ENCODE results near the gene PLCG1. TPM values are rescaled to one million over a fixed set of nuclear protein-coding genes. Genes with fewer than 3 reads are reported as not detected.

Gene PLCG1
- total RNA-seq, 1 donor from 2014 or later: 205 TPM

DNA sequence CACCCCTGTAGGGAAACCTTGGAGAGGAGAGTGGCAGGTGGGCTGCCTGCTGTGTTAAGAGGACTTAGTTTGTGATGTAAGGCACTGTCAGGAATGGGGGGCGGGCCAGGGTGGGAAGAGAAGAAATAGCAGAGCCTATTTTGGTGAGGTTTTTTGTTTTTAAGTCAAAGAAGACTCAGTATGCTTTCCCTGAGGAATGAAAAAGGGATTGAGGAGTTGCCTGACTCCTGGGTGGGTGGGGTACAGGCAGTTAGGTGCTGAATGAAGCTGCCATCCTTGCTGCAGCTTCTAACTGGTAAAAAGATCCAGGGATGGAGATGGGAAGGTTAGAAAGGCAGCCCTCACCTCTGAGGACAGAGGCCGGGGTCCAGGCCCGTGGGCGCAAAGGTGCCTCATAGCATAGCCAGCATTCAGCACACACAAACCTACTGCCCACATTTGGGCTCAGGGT is 37.9 kb downstream of the PLCG1 start:
- intact Hi-C loops (cut with micrococcal nuclease): no loop called here
- H3K4me3 Mint-ChIP-seq: no peak overlapping the region
- DNase-seq (ENCODE audit: low spot score): no peak
- H3K4me1 Mint-ChIP-seq (ENCODE audit: low read depth): peaks cover 7% of the 10 kb centered on the region
- H3K27ac Mint-ChIP-seq: no peak overlapping the region
- H3K27me3 Mint-ChIP-seq (ENCODE audit: insufficient read depth): no peaks in the 10 kb centered on the region
- peaks cover 50% of the 10 kb centered on the region for H3K36me3 Mint-ChIP-seq (ENCODE audit: low read depth)
- H3K9me3 Mint-ChIP-seq: no peaks in the 10 kb centered on the region

- Mint-ChIP-seq H3K36me3 (ENCODE audit: low read depth) (peaks cover 44% of the 10 kb centered on the region), H3K27me3 (ENCODE audit: insufficient read depth) (no peaks in the 10 kb centered on the region), H3K9me3 (no peaks in the 10 kb centered on the region), H3K4me1 (ENCODE audit: low read depth) (peaks cover 7% of the 10 kb centered on the region), H3K27ac (no peak overlapping the region), H3K4me3 (no peak overlapping the region)
- intact Hi-C loops (cut with micrococcal nuclease): no loop called here
- no peak for DNase-seq (ENCODE audit: low spot score)
Observed at GRCh38 chr20:41175727-41176330, 38.5 kb downstream of the PLCG1 start.

GRCh38 chr20:41176711-41177552 is 39.6 kb downstream of the PLCG1 start:
- Mint-ChIP-seq H3K27ac (no peak overlapping the region), H3K27me3 (ENCODE audit: insufficient read depth) (no peaks in the 10 kb centered on the region), H3K36me3 (ENCODE audit: low read depth) (peaks cover 37% of the 10 kb centered on the region), H3K4me3 (no peak overlapping the region), H3K4me1 (ENCODE audit: low read depth) (peaks cover 3% of the 10 kb centered on the region), H3K9me3 (no peaks in the 10 kb centered on the region)
- no peak for DNase-seq (ENCODE audit: low spot score)
- intact Hi-C loops (cut with micrococcal nuclease): no loop called here

- H3K4me1 Mint-ChIP-seq (ENCODE audit: low read depth): peaks cover 8% of the 10 kb centered on the region
- H3K27me3 Mint-ChIP-seq (ENCODE audit: insufficient read depth): no peaks in the 10 kb centered on the region
- peaks cover 35% of the 10 kb centered on the region for H3K36me3 Mint-ChIP-seq (ENCODE audit: low read depth)
- no peak overlapping the region for H3K27ac Mint-ChIP-seq
- H3K4me3 Mint-ChIP-seq: no peak overlapping the region
- intact Hi-C loops (cut with micrococcal nuclease): no loop called here
- no peak for DNase-seq (ENCODE audit: low spot score)
- no peaks in the 10 kb centered on the region for H3K9me3 Mint-ChIP-seq
Observed at GRCh38 chr20:41177636-41178035, 40.3 kb downstream of the PLCG1 start.

DNA sequence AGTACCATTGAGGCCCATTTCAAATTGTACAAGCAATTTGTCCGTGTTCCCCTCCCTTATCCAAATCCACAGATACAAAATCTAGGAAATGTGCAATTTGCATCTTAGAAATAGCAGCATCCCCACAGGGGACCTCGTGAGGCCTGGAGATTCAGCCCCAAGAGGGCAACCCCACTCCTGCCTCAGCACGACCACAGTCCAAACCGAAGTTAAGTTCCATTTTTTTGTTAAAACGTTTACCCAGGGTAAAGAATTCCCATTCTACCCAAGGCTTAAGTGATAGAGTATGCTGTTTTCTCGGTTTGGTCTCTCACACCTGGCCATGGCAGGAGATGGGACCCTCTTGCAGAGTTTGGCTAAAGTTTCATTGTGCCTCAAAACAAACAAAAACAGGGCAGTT is 41.2 kb downstream of the PLCG1 start:
- intact Hi-C loops (cut with micrococcal nuclease): no loop called here
- Mint-ChIP-seq H3K4me3 (no peak overlapping the region), H3K27ac (no peak overlapping the region), H3K4me1 (ENCODE audit: low read depth) (peaks cover 9% of the 10 kb centered on the region), H3K9me3 (no peaks in the 10 kb centered on the region), H3K36me3 (ENCODE audit: low read depth) (peaks cover 28% of the 10 kb centered on the region), H3K27me3 (ENCODE audit: insufficient read depth) (no peaks in the 10 kb centered on the region)
- DNase-seq (ENCODE audit: low spot score): no peak

GRCh38 chr20:41178904-41179432 is 41.6 kb downstream of the PLCG1 start:
- no peaks in the 10 kb centered on the region for H3K27me3 Mint-ChIP-seq (ENCODE audit: insufficient read depth)
- intact Hi-C loops (cut with micrococcal nuclease): no loop called here
- peaks cover 23% of the 10 kb centered on the region for H3K36me3 Mint-ChIP-seq (ENCODE audit: low read depth)
- no peak overlapping the region for H3K4me3 Mint-ChIP-seq
- H3K4me1 Mint-ChIP-seq (ENCODE audit: low read depth): peaks cover 9% of the 10 kb centered on the region
- no peaks in the 10 kb centered on the region for H3K9me3 Mint-ChIP-seq
- DNase-seq (ENCODE audit: low spot score): no peak
- no peak overlapping the region for H3K27ac Mint-ChIP-seq

DNA sequence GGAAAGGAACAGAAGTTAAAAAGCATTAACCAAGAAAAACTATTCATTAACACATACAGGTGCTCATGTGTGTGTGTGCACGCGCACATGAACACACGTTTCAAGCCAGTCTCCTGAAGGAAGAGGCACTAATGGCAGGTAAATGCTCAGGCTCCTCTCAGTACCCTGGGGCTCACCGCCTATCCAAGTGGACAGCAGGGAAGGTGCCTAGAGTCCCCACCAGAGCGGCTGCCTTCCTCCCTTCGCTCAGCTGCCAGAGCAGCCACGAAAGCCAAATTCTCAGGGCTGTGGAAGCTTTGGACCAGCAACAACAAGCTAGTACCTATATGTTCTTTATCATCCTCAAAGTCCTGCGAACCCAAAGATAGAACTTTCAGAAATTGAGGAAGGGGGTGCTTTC is 42.6 kb downstream of the PLCG1 start:
- no peak overlapping the region for H3K27ac Mint-ChIP-seq
- no peaks in the 10 kb centered on the region for H3K9me3 Mint-ChIP-seq
- intact Hi-C loops (cut with micrococcal nuclease): no loop called here
- DNase-seq (ENCODE audit: low spot score): no peak
- H3K27me3 Mint-ChIP-seq (ENCODE audit: insufficient read depth): no peaks in the 10 kb centered on the region
- peaks cover 14% of the 10 kb centered on the region for H3K36me3 Mint-ChIP-seq (ENCODE audit: low read depth)
- no peak overlapping the region for H3K4me3 Mint-ChIP-seq
- peaks cover 9% of the 10 kb centered on the region for H3K4me1 Mint-ChIP-seq (ENCODE audit: low read depth)

GRCh38 chr20:41180599-41181333 is 43.4 kb downstream of the PLCG1 start:
- no peak for DNase-seq (ENCODE audit: low spot score)
- Mint-ChIP-seq H3K9me3 (no peaks in the 10 kb centered on the region), H3K4me3 (no peak overlapping the region), H3K4me1 (ENCODE audit: low read depth) (peaks cover 9% of the 10 kb centered on the region), H3K36me3 (ENCODE audit: low read depth) (peaks cover 12% of the 10 kb centered on the region), H3K27ac (no peak overlapping the region), H3K27me3 (ENCODE audit: insufficient read depth) (no peaks in the 10 kb centered on the region)
- intact Hi-C loops (cut with micrococcal nuclease): no loop called here

GRCh38 chr20:41181567-41181966 is 44.2 kb downstream of the PLCG1 start:
- DNase-seq (ENCODE audit: low spot score): no peak
- Mint-ChIP-seq H3K9me3 (no peaks in the 10 kb centered on the region), H3K27me3 (ENCODE audit: insufficient read depth) (no peaks in the 10 kb centered on the region), H3K4me3 (no peak overlapping the region), H3K27ac (no peak overlapping the region), H3K4me1 (ENCODE audit: low read depth) (peaks cover 9% of the 10 kb centered on the region), H3K36me3 (ENCODE audit: low read depth) (peaks cover 4% of the 10 kb centered on the region)
- intact Hi-C loops (cut with micrococcal nuclease): no loop called here

- DNase-seq (ENCODE audit: low spot score): no peak
- no peak overlapping the region for H3K4me3 Mint-ChIP-seq
- no peaks in the 10 kb centered on the region for H3K9me3 Mint-ChIP-seq
- peaks cover 9% of the 10 kb centered on the region for H3K4me1 Mint-ChIP-seq (ENCODE audit: low read depth)
- intact Hi-C loops (cut with micrococcal nuclease): no loop called here
- no peak overlapping the region for H3K27ac Mint-ChIP-seq
- peaks cover 2% of the 10 kb centered on the region for H3K36me3 Mint-ChIP-seq (ENCODE audit: low read depth)
- no peaks in the 10 kb centered on the region for H3K27me3 Mint-ChIP-seq (ENCODE audit: insufficient read depth)
Observed at GRCh38 chr20:41182296-41183212, 45.2 kb downstream of the PLCG1 start.

- Mint-ChIP-seq H3K27ac (no peak overlapping the region), H3K27me3 (ENCODE audit: insufficient read depth) (no peaks in the 10 kb centered on the region), H3K4me1 (ENCODE audit: low read depth) (peaks cover 9% of the 10 kb centered on the region), H3K4me3 (no peak overlapping the region), H3K9me3 (no peaks in the 10 kb centered on the region), H3K36me3 (ENCODE audit: low read depth) (peaks cover 2% of the 10 kb centered on the region)
- intact Hi-C loops (cut with micrococcal nuclease): no loop called here
- no peak for DNase-seq (ENCODE audit: low spot score)
Observed at GRCh38 chr20:41183391-41183790, 46.0 kb downstream of the PLCG1 start.

DNA sequence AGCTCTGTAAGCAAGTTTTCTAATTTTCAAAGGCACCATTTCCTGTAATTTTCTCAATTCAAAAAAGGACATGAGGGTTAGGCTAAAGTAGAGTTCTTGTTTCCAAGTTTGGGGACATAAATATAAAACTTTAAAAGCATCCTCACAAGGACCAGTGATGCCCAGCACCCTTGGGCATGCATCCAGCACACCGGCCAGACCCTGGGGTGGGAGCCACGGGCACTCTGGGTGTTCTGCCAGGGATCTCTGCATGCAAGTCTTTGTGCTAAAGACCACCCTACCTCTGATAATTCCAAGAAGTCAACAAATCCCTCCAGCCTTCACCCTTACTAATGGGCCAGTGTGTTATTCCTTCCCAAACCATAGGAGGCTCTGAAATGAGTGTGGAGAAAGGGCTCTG is 46.5 kb downstream of the PLCG1 start:
- peaks cover 9% of the 10 kb centered on the region for H3K4me1 Mint-ChIP-seq (ENCODE audit: low read depth)
- H3K27ac Mint-ChIP-seq: no peak overlapping the region
- DNase-seq (ENCODE audit: low spot score): no peak
- H3K36me3 Mint-ChIP-seq (ENCODE audit: low read depth): peaks cover 2% of the 10 kb centered on the region
- intact Hi-C loops (cut with micrococcal nuclease): no loop called here
- no peak overlapping the region for H3K4me3 Mint-ChIP-seq
- H3K27me3 Mint-ChIP-seq (ENCODE audit: insufficient read depth): no peaks in the 10 kb centered on the region
- no peaks in the 10 kb centered on the region for H3K9me3 Mint-ChIP-seq

Measured in activated T-helper 1 cell treated with anti-CD3 and anti-CD28 coated beads, Interleukin-12 subunit alpha, Interleukin-12 subunit beta, Interleukin-2, Interleukin-4 antibody, amounts not matched to agents 30 ng/mL and 10 ng/mL and 1 ng/mL, durations not matched to agents 14 hours and 24 hours and 36 hours (primary cell).